Measurements from ENCODE around the gene SMG6. TPM values are rescaled to one million over a fixed set of nuclear protein-coding genes. Genes with fewer than 3 reads are reported as not detected.

The SMG6 gene
- total and polyA plus RNA-seq, 2 donors (not counting 3 experiments of a cell fraction or from before 2014, with no cell fraction given): 40.1 to 42.2 TPM

DNA sequence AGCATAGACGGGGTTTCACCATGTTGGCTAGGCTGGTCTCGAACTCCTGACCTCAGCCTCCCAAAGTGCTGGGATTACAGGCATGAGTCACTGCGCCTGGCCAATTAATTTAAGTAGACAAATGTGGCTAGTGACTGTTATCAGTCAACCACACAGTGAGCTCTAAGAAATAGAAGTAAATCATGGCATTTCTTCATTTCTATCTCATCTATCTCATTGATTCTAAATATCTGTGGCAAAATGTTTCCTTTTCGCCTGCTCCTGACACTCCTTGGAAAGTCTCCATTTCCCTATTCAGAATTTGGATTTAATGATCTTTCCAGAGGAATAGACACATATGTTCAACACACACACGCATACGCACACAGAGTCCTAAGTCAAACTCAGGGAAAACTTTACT lies 167.3 kb downstream of the SMG6 start:
- Histone ChIP-seq H3K27me3 (ENCODE audit: control insufficient read depth in 2 of 2, insufficient read depth in 2 of 2, low read length in 2 of 2) (no peaks in the 10 kb centered on the region), H3K9me1 (replicated peaks; ENCODE audit: control insufficient read depth, extremely low read depth, insufficient read depth, low read length) (no peaks in the 10 kb centered on the region), H3K4me3 (replicated peaks in 1 of 3; ENCODE audit: insufficient read depth in 1 of 3, low read depth in 1 of 3, low read length in 3 of 3) (no peak overlapping the region), H3K9me3 (replicated peaks; ENCODE audit: control insufficient read depth, insufficient read depth, low read length) (no peaks in the 10 kb centered on the region), H2AFZ (ENCODE audit: low read depth, low read length) (no peak overlapping the region), H3K79me2 (ENCODE audit: control insufficient read depth, insufficient read depth, low read length) (no peaks in the 10 kb centered on the region), H4K20me1 (replicated peaks; ENCODE audit: control insufficient read depth, extremely low read depth, insufficient read depth, low read length) (no peaks in the 10 kb centered on the region), H3K9ac (replicated peaks; ENCODE audit: extremely low read depth, insufficient read depth, low read length) (no peak overlapping the region), H3K4me2 (ENCODE audit: insufficient read depth, low read length) (no peak overlapping the region), H3K27ac (ENCODE audit: insufficient read depth, low read depth, low read length) (no peak overlapping the region), H3K36me3 (ENCODE audit: control insufficient read depth in 2 of 2, extremely low read depth in 1 of 2, insufficient read depth in 2 of 2, low read length in 2 of 2) (no peaks in the 10 kb centered on the region), H3K4me1 (ENCODE audit: control insufficient read depth, extremely low read depth, insufficient read depth, low read length) (peaks cover 8% of the 10 kb centered on the region)
- CTCF ChIA-PET: interaction anchor here (1.1 to 1.6 kb wide), 4 partner anchors 9 to 108 kb away, joined by 3 to 4 read pairs (median 4); partner anchors contain the start of gene HIC1
- dilution Hi-C loops (cut with MboI; ENCODE audit: extremely low pct_ligation_motif_present, low sequenced_read_pairs): no loop called here
- no peak for FAIRE-seq
- no TSS peak for BruUV-seq (replicated peaks)
- no peak for DNase-seq (ENCODE audit: low read depth, low spot score)
- intact Hi-C loops (cut with micrococcal nuclease): no loop called here
- POLR2A ChIA-PET: interaction anchor here (0.7 kb wide), 1 partner anchor 221 kb away, joined by 3 read pairs; no protein-coding TSS in a partner anchor
- TF ChIP-seq EZH2 (IDR thresholded peaks at IDR 0.05; ENCODE audit: borderline replicate concordance, low read depth, low read length, severe bottlenecking) (no peak), GATA2 (IDR thresholded peaks at IDR 0.05; ENCODE audit: insufficient read depth, insufficient read length, low read depth, low read length) (no peak), FOS (IDR thresholded peaks at IDR 0.05; ENCODE audit: borderline replicate concordance, insufficient read depth, low read length) (no peak), MYC (IDR thresholded peaks at IDR 0.05; ENCODE audit: low read depth, low read length) (no peak), JUN (IDR thresholded peaks at IDR 0.05; ENCODE audit: borderline replicate concordance, insufficient read depth, insufficient read length, low read depth) (no peak), POLR2AphosphoS5 (IDR thresholded peaks at IDR 0.05; ENCODE audit: insufficient read depth, low read depth, low read length) (no peak), POLR2A (IDR thresholded peaks at IDR 0.05; ENCODE audit: low read depth, low read length) (no peak)
- TF ChIP-seq, protein P1, sequence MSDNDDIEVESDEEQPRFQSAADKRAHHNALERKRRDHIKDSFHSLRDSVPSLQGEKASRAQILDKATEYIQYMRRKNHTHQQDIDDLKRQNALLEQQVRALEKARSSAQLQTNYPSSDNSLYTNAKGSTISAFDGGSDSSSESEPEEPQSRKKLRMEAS (IDR thresholded peaks at IDR 0.05; ENCODE audit: insufficient read depth, insufficient read length): no peak
- TF ChIP-seq, protein P2, sequence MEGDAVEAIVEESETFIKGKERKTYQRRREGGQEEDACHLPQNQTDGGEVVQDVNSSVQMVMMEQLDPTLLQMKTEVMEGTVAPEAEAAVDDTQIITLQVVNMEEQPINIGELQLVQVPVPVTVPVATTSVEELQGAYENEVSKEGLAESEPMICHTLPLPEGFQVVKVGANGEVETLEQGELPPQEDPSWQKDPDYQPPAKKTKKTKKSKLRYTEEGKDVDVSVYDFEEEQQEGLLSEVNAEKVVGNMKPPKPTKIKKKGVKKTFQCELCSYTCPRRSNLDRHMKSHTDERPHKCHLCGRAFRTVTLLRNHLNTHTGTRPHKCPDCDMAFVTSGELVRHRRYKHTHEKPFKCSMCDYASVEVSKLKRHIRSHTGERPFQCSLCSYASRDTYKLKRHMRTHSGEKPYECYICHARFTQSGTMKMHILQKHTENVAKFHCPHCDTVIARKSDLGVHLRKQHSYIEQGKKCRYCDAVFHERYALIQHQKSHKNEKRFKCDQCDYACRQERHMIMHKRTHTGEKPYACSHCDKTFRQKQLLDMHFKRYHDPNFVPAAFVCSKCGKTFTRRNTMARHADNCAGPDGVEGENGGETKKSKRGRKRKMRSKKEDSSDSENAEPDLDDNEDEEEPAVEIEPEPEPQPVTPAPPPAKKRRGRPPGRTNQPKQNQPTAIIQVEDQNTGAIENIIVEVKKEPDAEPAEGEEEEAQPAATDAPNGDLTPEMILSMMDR (IDR thresholded peaks at IDR 0.05; ENCODE audit: extremely low read depth in 1 of 2, insufficient read depth in 1 of 2, low read depth in 1 of 2, low read length in 2 of 2): no peak
